Type B pancreatic cell (in vitro differentiated cells): ENCODE measurements around the gene JHY. TPM values are rescaled to one million over a fixed set of nuclear protein-coding genes. Genes with fewer than 3 reads are reported as not detected.

Experiments used
- DNase-seq: peaks from one replicate; pipeline ENCODE4 v3.0.0; 2021; ENCODE audit warnings: mixed read lengths; ENCODE audit not compliant: unreplicated experiment; ENCODE audit errors: extremely low spot score
- H3K27ac Mint-ChIP-seq: 2 replicates; pipeline ENCODE4 v1.8.0; 2021; ENCODE audit warnings: mild to moderate bottlenecking, mixed read lengths
- H3K27me3 Mint-ChIP-seq: 2 replicates; pipeline ENCODE4 v1.8.0; 2021; ENCODE audit warnings: mixed read lengths
- H3K36me3 Mint-ChIP-seq: 2 replicates; pipeline ENCODE4 v1.8.0; 2021; ENCODE audit warnings: mixed read lengths
- H3K4me1 Mint-ChIP-seq: one replicate; pipeline ENCODE4 v1.8.0; 2021; ENCODE audit warnings: mixed read lengths; ENCODE audit not compliant: unreplicated experiment
- H3K4me3 Mint-ChIP-seq: 2 replicates; pipeline ENCODE4 v1.8.0; 2021; ENCODE audit warnings: mild to moderate bottlenecking, mixed read lengths
- H3K9me3 Mint-ChIP-seq: 2 replicates; pipeline ENCODE4 v1.8.0; 2021; ENCODE audit warnings: mixed read lengths
- CTCF ChIP-seq: fragments of 200-600 bp; sonication (generic); conservative IDR thresholded peaks from 2 replicates; pipeline ENCODE4 v1.5.0; 2021; ENCODE audit warnings: antibody characterized with exemption, mild to moderate bottlenecking
- total RNA-seq: library from RNA; stranded (reverse); gene quantifications from 2 replicates; pipeline ENCODE4 v1.2.1, GENCODE V29; 2021; ENCODE audit warnings: low replicate concordance

JHY gene
- total RNA-seq, 1 donor from 2014 or later: 3.7 TPM

GRCh38 chr11:122888162-122888561 is 5.6 kb downstream of the JHY start:
- peaks cover 7% of the 10 kb centered on the region for H3K4me1 Mint-ChIP-seq
- H3K9me3 Mint-ChIP-seq: no peaks in the 10 kb centered on the region

GRCh38 chr11:122893131-122893530 is 10.6 kb downstream of the JHY start:
- TF ChIP-seq CTCF: no peak
- H3K9me3 Mint-ChIP-seq: no peaks in the 10 kb centered on the region
- H3K4me3 Mint-ChIP-seq: no peak overlapping the region
- no peak for DNase-seq
- H3K27me3 Mint-ChIP-seq: no peaks in the 10 kb centered on the region
- no peaks in the 10 kb centered on the region for H3K36me3 Mint-ChIP-seq
- H3K27ac Mint-ChIP-seq: no peak overlapping the region
- no peaks in the 10 kb centered on the region for H3K4me1 Mint-ChIP-seq

More at GRCh38 chr11:122888162-122888561, 5.6 kb downstream of the JHY start:
- H3K4me3 Mint-ChIP-seq: no peak overlapping the region
- TF ChIP-seq CTCF: no peak
- H3K36me3 Mint-ChIP-seq: no peaks in the 10 kb centered on the region
- H3K27me3 Mint-ChIP-seq: peaks cover 4% of the 10 kb centered on the region
- no peak for DNase-seq
- no peak overlapping the region for H3K27ac Mint-ChIP-seq

- no peak for TF ChIP-seq CTCF
- Mint-ChIP-seq H3K27me3 (no peaks in the 10 kb centered on the region), H3K9me3 (no peaks in the 10 kb centered on the region), H3K4me1 (peaks cover 5% of the 10 kb centered on the region), H3K4me3 (no peak overlapping the region), H3K27ac (no peak overlapping the region), H3K36me3 (no peaks in the 10 kb centered on the region)
- DNase-seq: no peak
These were observed 13.0 kb downstream of the JHY start for GRCh38 chr11:122895563-122895962.

- Mint-ChIP-seq H3K27ac (no peak overlapping the region), H3K9me3 (no peaks in the 10 kb centered on the region), H3K4me1 (peaks cover 11% of the 10 kb centered on the region), H3K4me3 (no peak overlapping the region), H3K27me3 (no peaks in the 10 kb centered on the region), H3K36me3 (no peaks in the 10 kb centered on the region)
- no peak for DNase-seq
- no peak for TF ChIP-seq CTCF
These were observed 15.1 kb downstream of the JHY start for GRCh38 chr11:122897606-122898210.

GRCh38 chr11:122898799-122899198 is 16.2 kb downstream of the JHY start:
- DNase-seq: no peak
- H3K36me3 Mint-ChIP-seq: no peaks in the 10 kb centered on the region
- TF ChIP-seq CTCF: no peak
- H3K27me3 Mint-ChIP-seq: no peaks in the 10 kb centered on the region
- no peak overlapping the region for H3K27ac Mint-ChIP-seq
- no peaks in the 10 kb centered on the region for H3K9me3 Mint-ChIP-seq
- no peak overlapping the region for H3K4me3 Mint-ChIP-seq
- peaks cover 11% of the 10 kb centered on the region for H3K4me1 Mint-ChIP-seq
